Stimulated activated naive CD8-positive, alpha-beta T cell treated with anti-CD3 and anti-CD28 coated beads, Interleukin-15, Interleukin-2, amounts not matched to agents 100 U/mL and 50 U/mL, for 24 hours (primary cell): ENCODE data around the gene SMIM45.

Experiments
- ATAC-seq: fragments of 150-1000 bp; cut with Tn5 transposase; one replicate; pipeline ENCODE4 v1.10.0; 2021
- DNase-seq: peaks from one replicate; pipeline ENCODE4 v3.0.0; 2021

The SMIM45 gene

DNA sequence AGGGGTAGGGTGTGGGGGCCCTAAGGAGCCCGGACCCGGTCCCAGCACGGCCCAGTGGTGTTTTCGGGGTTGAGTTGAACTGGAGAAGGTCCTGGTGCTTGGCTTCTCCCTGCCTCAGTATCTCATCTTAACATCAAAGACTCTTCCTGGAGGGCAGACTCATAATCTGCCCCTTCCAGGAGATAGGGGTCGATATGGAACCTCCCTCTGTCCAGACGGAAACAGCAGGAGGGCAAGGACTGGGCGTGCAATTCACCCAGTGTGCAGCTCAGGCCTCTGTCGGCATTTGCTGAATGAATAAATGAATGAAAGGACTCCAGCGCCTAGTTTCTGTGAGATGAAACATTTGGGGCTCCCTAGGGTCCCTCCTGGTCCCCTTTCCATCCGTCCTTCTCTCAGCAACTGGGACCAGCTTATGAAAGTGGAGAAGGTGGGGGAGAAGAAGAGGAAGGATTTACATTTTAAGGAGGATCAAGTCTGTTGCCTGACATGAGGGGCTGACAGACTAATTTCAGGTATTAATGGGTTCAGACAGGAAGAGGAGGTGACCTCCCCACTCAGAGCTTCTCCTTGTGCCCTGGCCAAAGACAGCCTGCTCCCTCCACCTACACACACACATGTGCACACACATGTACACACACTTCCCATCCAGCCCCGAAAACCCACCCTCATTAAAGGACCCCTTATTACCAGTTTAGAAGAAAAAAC is 36.0 kb upstream of the SMIM45 start:
- ATAC-seq (no peak), DNase-seq (no peak)

DNA sequence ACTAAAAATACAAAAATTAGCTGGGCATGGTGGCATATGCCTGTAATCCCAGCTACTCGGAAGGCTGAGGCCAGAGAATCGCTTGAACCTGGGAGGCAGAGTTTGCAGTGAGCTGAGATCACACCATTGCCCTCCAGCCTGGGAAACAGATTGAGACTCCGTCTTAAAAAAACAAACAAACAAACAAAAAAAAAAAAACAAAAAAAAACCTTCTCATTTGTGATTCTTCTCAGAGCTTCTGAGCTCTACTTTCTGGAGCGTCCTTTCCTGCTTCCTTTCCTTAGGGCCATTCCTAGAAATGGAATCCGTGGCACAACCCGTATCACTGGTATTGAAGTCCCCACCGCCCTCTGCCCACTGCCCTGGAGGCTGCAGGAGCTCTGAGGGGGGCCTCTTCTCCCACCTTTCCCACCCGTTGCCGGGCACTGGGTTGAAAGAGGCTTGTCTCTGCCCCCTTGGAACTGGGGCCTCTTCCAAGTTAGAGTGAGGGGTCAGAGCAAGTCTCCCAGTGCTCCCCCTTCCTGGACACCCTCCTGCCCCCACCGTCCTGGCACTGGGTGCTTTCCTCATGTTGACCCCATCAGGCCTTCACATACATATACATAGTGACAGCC is 35.1 kb upstream of the SMIM45 start:
- DNase-seq: no peak
- no peak for ATAC-seq

DNA sequence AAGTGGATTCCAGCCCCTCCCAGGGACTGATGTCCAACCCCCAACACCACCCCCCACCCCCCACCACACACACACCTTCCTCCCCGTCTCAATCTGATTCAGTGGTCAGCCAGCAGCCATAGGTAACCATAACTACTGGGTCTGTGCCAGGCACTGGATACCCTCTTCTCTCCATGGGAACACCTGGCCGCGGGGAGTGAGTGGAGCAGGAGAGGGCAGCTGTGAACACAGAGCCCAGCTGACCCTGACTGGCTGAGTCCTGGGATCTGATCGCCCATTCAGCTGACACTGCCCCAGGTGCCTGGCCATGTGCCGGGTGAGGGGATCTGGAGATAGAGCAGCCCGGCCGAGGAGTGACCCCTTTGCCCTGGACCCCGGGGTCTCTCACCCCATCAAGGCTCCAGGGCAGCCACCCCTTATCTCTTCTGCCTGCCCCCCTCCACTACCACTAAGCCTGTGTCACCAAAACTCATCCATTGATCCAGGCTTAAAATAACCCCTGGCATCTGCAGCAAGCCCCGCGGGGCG is 34.5 kb upstream of the SMIM45 start:
- ATAC-seq (no peak), DNase-seq (no peak)

DNA sequence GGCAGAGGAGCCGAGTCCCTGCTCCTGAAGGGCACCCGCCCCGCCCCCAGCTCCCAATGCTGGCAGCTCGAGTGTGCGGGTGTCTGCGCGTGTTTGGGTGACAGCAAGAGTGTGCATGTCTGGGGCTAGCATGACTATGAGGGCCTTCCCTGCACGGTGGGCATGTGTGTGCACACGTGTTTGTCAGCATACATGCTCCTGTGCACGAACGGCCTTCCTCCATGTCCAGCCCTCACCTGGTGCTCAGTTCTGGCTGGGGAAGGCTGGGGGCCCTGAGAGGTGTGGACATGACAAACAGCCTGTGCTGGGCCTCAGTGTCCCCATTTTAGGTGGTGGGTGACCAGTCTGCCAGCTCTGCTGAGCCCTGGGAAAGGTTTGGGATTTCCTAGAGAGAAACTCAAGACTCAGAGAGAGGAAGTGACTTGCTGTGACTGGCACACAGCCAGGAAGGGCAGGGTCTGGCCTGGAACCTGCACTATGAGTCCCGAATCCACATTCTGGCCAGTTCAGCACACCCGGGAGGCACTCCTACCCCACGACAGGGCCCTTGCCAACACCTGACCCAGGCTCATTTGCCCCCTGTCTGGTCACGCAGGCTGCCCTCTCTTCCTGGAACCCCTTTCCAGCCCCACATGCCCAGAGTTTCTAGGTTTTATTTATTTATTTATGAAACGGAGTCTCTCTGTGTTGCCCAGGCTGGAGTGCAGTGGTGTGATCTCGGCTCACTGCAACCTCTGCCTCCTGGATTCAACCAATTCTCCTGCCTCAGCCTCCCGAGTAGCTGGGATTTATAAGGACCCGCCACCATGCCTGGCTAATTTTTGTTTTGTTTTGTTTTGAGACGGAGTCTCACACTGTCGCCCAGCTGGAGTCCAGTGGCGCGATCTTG is 33.8 kb upstream of the SMIM45 start:
- no peak for DNase-seq
- no peak for ATAC-seq

DNA sequence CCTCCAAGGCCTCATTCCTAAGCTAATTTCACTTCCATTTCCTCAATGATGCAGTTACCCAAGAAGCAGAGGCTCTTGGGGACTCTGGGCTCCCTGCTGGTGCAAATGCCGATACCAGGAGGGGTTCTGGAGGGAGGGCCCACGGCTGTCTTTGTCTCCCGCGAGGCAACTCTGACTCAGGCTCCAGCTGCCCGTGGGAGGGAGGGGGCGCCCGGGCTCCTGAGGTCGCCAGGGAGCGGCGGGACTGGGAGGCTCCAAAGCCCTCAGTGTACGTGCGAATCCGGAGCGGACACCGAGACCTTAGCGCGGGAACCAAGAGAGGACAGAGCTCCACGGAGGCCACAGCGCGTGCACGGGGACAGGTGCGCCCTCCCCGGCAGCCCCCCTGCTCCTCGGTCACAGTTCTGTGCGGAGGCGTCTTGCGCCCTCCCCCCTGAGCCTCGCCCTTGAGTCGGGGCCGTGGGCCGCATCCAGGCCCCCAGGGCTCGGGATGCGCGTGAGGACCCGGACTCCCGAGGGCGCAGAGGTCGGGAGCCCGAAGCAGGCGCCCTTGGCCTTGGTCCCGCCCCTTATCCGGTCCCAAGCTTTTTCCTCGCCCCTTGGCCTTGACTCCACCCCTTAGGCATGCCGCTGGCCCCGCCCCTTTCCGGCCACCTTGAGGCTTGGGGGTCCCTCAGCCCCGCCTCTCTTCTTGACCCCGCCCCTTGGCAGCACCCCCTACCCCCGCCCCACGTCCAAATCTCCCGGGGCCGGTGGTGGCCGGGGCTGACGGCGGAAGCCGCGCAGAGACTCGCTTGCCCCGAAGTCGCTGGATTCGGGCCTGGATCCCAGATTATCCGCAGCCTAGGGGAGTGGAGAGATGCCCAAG is 32.4 kb upstream of the SMIM45 start:
- peak; percentile 73 for DNase-seq
- ATAC-seq: peak; percentile 48

DNA sequence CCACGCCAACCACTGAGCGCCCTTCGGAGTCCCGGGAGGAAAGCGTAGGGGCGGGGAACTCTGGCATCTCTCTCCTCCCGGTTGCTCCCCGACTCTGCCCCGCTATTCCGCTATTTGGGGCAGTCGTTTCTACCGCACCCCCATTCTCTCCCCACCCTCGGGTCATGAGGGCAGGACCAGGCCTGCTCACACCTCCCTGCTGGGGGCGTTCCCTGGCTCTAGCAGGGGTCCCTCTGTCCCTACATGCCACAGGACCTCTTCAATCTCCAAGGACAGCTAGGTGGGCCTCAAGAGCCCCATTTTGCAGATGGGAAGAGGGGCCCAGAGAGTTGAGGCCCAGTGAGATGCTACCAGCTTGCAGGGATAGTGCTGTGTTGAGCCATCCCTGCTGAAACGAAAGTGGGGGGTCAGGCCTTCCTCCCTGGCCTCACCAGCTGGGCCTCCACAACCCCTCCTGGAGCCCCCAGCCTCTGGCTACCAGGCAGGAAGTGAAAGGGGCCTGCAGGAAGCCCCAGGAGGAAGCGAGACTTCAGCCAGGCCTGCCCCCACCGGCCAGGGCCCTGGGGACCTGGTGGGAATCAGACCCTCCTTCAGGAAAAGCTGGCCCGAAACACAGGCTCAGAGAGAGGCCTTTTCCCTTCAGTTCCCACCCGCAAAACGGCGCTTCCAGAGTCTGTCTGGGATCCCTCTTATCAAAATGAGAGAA is 31.5 kb upstream of the SMIM45 start:
- ATAC-seq: no peak
- no peak for DNase-seq

DNA sequence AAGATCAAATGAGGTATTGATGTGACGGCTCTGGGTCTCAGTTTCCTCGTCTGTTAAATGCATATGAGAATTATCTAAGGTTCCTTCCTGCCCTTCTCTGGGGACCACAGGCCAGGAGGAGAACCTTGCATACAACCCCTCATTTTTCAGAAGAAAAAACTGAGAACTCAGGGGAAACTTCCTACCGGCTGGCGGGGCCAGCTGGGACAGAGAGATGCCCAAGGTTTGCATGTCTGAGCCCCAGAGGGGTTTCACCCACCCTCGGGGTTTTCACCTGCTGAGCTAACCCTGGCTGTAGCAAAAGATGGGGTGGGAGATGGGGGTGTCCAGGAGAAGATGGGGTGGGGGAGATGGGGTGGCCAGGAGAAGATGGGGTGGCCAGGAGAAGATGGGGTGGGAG is 29.6 kb upstream of the SMIM45 start:
- ATAC-seq: no peak
- DNase-seq: no peak

DNA sequence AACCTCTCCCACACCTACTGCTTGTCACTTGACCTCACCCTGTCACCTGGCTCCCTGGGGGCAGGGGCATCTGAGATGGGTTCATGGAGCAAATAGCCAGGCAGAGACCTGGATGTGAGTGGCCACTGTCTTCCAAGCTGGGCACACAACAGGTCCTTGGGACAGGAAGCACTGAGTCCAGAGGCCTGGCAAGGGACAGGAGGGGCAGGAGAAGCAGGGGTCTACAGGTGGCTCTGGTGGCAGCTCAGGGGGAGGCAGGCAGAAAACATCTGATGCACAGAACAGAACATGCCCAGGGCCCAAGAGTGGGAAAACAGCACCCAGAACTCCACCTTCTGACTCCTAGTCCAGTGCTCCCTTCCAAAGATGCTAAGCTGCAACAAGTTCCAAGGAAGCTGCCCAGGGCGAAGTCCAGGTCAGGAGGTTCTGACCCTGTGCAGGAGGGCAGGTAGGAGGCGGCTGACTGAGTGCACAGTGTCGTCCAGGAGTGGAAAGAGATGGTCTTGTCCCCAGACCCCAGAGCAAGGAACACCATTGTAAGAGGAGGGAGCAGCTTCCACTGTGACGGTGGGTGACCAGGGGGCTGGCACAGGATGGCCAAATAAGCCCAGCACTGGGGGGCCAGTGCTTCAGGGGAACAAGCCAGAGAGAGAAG is 28.9 kb upstream of the SMIM45 start:
- DNase-seq: no peak
- no peak for ATAC-seq

DNA sequence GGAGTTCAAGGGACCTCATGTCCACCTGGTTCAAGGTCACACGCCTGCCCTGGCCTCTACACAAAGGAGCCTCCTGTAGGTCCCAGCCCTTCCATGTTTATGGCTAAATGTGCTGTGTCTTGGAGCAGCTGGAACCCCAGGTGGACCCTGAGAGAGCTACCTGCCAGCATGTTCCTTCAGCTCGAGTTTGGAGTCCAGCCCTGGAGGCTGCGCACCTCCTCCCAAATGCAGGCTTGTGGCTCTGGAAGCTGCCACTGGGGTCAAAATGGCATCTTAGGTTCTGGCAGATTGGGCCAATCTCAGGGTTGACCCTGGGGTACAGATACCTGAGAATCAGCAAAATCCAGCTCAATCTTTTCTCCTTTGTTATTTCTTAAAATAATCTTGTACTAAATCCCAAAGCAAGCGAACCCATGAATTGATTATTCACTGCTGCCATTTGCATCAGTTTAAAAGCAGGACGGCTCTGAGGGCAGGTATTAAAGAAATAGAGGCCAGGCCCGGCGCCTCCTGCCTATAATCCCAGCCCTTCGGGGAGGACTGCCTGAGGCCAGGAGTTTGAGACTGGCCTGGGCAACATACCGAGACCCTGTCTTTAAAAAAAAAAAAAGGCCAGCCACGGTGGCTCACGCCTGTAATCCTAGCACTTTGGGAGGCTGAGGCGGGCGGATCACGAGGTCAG is 28.2 kb upstream of the SMIM45 start:
- no peak for ATAC-seq
- DNase-seq: no peak

DNA sequence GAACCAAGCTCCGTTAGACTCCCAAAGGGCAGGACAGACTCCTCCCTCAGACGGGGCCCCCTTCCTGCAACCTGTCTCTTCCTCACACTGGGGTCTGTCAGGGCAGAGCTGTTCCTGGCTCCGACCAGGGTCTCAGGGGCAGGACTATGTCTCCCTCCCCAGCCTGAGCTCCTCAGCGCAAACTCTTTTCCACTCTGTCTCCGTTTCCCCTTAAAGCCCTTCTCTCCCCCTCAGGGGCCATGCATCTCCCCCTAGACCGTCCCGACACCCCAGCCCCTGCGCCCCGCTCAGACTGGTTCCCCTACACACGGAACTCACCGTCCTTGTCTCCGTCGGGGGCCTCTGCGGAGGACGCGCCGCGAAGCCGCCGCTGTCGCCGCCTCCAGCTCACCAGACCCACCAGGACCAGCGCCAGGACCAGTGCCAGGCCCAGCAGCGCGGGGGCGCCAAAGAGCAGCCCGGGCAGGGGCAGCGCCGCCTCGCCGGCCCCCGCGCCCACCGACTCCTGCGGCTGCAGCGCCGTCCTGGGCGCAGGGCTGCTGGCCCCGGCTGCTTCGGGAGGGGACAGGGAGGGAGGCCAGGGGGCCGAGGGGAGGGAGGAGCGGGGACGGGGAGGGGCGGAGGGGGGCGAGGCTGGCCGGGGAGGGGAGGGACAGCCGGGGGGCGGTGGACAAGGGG is 26.0 kb upstream of the SMIM45 start:
- peak; percentile 87 for DNase-seq

DNA sequence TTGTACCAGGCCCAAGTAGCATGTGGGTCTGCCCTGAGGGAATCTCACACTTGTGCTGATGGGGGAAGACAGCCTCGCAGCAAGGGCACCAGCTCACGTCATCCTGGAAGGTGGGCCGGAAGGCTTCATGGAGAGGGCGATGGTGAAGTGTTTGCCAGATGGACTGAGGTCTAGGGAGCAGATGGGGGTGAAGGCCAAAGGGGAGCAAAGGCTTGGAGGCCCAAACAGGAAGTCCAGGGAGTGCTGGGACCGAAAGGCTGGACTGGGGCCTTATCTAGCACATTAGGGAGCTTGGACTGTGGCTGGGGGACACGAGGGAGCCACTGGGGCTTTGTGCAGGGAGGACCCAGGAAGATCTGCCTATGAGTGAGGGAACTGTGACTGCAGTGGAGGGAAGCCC is 24.1 kb upstream of the SMIM45 start:
- DNase-seq (no peak), ATAC-seq (no peak)

More for the DNA sequence above, 26.0 kb upstream of the SMIM45 start:
- ATAC-seq: peak; percentile 78

DNA sequence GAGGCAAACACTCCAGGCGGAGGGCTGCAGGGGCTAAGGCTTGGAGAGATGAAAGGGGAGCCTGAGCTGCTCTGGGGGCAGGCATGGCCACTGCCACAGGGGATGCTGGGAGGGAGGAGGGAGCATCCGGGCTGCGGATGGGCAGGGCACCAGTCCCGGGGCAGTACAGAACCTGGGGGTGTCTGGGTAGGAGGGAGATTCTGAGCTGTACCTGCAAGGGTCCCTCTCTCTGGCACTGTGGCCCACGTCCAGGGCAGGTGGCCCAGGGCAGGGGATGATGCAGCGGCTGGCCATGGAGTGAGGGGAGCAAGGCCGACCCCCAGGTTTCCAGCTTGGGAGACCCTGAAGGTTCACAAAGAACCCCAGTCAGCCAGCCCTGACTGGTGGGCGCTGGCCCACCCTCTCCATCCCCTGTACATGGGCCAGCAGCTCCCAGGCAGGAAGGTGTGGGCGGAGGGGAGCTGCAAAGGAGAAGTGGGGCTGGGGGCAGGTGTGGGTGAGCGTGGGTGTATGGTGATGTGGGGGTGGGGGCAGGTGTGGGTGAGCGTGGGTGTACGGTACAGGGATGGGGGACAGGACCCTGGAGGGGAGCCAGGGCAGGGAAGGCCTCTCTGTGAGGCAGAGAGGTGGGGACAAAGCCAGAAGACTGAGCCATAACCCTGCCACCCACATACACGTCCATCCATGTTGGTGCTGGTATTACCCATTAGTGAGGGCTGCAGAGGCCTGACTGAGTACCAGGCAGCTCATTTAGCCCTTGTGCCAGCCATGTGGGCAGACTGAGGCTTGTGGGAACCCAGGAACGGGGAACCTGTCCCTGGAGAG is 23.1 kb upstream of the SMIM45 start:
- no peak for ATAC-seq
- no peak for DNase-seq

DNA sequence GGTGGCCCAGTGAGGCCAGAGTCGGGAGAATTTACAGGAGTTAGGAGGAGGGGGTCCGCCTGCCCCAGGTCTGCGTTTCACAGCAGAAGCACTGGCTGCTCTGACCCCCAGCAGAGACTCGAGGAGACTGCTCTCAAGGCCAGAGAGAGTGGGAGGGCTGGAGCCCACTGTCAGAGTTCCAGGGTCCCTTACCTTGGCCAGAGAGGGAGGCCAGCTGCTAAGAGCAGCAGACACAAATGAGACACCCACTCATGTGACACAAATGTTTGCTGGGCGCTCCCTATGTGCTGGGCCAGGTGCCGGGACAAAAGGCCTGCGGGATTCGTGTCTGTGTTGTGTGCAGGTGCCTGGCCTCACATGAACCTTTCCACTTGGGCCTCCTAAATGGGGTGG is 22.5 kb upstream of the SMIM45 start:
- ATAC-seq (no peak), DNase-seq (no peak)

DNA sequence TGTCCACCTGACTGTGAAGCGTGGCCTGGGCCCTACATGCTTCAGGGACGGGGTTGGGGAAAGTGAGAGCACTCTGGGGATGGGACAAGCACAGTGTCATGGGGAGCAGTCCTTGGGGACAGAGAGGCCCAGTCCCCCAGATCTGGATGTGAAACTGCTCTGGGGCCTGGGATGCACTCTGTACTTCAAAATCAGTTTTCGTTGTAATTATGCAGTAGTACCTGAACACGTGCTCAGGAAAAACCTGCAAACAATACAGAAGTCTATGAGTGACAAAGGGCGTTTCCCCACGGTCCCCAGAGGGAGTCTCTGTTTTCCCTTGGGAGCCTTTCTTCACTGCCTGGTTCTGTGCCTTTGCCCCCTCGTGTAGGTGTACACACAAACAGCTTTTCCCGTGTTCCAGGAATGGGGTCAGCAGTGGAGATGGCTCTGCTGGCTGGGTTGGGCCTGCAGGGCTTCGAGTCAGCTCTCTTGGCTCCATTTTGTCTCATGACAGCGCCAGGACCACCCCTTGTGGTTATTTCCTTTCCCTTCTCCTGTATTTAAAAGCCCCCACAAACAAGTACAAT is 20.2 kb upstream of the SMIM45 start:
- no peak for DNase-seq
- ATAC-seq: no peak

DNA sequence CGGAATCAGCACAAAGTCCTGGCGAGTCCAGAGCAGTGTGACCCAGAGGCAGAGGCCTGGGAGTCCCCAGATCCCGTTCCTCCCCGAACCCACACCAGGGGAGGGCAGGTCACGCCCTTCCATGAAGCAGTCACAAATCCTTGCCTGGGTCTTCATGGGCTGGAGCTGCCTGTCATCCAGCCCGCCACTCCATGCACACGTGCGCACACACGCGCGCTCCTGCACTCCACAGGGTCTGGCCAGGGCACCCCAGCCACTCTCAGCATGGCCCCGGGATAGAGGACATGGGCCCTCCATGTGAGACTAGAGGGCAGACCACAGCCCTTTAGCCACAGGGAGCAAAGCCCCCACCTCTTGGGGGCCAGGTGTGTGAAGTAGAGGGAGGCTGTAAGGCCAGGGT is 19.6 kb upstream of the SMIM45 start:
- no peak for DNase-seq
- ATAC-seq: no peak

DNA sequence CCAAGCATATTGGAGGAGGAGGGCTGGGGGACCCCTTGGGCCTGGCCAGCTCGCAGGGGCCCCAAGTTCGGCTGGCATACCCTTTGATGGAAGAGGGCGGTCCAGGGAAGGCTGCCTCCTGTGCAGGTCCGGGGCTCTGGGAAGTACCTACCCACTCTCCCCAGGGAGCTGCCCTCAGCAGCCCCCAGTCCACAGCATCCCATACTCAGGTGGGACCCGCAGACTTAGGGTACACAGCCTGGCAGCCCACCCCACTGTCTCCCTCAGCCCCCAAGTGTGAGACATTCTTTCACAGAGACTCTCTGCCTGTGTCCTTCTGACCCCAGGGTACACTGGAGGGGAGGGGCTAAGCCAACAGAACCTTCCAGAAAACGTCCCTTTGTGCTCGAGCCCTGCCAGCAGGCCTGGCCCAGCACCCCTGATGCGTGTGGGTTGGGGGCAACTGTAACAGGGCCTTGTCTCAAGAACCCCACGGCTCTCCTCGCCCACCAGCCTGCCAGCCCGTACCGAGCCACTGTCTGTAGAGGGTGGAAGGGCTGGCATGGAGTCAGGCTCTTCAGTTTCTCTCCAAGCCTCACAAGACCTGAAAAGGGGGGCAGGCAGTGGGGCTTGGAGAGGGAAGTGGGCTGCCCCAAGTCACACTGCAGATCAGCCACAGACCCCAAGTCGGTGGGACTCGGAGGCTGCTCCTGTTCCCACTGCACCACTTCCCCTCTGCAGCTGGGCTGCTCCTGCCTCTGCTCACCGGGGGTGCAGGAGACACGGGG is 18.4 kb upstream of the SMIM45 start:
- no peak for DNase-seq
- ATAC-seq: no peak

DNA sequence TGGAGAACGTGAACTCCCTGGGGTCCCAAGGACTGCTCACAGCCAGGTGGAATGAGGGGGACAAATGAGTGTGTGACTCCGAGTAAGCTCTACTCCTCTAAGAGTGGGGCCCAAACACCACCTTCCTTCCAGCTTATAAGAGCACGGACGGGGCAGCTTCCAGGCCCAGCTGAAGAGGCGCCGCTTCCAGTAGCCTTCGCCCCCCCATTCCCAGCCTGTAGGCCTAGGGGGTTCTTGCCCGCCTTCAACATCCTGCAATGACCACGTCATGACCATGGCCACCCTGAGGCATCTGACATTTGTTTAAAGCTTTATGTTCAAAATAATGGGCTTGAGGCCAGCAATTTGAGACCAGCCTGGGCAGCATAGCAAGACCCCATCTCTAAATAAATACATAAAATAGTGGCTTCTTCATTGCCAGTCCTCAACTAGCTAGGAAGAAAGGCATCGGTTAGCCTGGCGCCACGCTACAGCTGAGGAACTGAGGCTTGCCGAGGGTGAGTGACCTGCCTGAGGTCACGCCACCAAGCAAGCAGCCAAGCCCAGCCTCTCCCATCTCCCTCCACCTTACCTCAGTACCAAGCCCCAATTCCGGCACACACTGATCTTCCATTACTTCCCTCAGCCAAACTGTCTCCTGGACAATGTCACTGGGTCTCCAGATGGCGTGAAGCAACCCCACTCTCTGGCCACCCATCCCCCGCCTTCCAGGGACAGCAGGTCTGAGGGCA is 17.5 kb upstream of the SMIM45 start:
- DNase-seq (no peak), ATAC-seq (no peak)
